HG03066 (cell line): ENCODE results near the gene TRMT112.

Source experiments
- ATAC-seq: cut with Tn5 transposase; IDR thresholded peaks from one replicate; pipeline ENCODE4 v1.9.1; 2021; ENCODE audit warnings: low read depth; ENCODE audit not compliant: unreplicated experiment

Gene TRMT112

DNA sequence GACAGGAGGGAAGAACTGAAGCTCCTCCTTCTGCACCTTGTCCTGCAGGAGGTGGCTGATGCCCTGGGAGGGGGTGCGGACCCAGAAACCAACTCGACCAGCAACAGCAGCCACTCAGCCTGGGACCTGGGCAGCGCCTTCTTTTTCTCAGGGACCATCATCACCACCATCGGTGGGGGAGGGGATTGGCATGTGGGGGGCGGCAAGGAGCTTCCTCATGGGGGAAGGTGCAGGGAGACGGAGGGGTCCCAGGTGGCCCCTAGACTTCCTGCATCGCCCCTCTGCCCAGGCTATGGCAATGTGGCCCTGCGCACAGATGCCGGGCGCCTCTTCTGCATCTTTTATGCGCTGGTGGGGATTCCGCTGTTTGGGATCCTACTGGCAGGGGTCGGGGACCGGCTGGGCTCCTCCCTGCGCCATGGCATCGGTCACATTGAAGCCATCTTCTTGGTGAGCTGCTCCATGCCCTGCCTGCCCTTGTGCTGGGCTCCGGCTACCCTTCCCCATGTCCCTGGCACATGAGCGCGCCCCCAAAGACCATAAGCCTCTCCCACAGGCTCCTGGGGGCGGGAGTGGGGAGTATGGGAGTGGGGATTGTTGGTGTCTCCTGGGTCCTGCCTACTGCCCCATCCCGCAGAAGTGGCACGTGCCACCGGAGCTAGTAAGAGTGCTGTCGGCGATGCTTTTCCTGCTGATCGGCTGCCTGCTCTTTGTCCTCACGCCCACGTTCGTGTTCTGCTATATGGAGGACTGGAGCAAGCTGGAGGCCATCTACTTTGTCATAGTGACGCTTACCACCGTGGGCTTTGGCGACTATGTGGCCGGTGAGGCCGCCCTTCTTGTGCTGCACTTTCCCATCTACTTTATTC is 20.3 kb downstream of the TRMT112 start:
- no peak for ATAC-seq

DNA sequence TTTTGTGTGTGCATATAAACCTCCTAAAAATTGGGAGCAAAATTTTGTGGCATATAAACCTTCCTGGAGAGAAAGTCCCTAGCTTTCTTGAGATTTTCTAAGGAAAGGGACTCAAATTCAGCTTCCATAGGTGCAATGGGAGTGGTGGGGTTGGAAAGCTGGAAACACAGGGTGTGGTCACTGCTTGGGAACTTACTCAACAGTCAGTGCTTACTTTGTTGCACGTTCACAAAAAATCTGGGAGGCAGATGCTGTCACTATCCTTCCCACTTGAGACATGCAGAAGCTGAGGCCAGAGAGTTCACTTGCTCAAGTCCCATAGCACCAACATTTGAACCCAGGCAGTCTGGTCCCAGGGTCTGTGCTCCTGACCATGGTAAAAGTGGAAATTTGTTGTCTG is 21.1 kb downstream of the TRMT112 start:
- ATAC-seq = no peak

DNA sequence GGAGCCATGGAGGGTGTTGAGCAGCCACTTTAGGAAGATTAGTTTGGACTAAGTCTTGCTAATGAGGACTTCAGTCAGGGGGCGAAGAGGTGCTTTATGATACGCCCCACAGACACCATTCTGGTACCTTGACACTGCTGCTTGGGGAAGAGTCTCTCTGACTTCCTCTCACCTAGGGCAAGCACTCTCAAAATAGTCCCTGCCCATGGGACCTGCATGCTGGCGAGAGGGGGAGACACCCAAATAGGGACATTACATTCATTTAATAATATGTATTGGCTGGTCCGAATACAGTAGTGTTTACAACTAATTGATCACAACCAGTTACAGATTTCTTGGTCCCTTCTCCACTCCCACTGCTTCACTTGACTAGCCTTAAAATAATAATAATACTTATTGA is 21.6 kb downstream of the TRMT112 start:
- no peak for ATAC-seq

DNA sequence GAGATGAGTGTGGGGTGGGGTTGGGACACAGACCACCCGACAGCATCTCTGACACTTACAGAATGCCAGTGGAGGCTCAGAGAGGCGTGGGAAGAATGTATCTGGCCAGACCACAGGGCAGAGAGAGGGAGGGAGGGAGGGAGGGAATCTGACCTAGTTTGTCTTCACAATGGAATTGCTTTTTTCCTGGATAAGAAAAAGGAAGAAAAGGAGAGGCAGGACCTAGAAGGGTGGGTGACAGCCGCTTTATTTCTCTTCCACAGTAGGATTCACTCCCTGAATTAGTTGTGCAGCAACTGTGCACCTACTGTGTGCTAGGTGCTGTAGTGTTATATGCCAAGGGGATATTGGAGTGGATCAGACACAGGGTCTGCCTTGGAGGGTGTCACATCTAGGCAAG is 22.6 kb downstream of the TRMT112 start:
- no peak for ATAC-seq

DNA sequence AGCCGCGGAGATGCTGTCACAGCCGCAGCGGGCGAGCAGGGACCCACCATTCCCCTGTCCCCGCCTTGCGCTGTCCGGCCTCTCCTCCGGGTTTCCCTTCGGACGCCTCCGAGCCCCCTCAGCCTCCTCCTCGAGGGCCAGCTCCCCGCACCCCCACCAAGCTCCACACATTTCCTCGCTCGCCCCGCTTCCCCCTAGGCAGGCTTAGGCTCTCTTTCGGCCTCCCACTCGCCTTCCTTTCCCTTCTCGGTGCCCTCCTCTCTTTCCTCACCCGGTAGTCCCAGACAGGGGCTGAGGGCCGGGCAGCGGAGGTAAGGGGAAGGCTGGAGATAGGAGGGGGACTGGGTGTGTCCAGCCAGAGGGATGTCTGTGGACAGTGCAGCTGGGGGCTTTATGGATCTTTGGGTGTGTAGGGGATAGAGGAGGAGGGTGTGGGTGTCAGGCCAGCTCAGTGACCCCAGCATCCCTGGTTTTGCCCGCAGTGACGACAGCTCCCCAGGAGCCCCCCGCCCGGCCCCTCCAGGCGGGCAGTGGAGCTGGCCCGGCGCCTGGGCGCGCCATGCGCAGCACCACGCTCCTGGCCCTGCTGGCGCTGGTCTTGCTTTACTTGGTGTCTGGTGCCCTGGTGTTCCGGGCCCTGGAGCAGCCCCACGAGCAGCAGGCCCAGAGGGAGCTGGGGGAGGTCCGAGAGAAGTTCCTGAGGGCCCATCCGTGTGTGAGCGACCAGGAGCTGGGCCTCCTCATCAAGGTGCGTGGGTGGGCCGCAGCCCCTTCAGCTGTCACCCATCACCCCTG is 24.7 kb downstream of the TRMT112 start:
- ATAC-seq = no peak

DNA sequence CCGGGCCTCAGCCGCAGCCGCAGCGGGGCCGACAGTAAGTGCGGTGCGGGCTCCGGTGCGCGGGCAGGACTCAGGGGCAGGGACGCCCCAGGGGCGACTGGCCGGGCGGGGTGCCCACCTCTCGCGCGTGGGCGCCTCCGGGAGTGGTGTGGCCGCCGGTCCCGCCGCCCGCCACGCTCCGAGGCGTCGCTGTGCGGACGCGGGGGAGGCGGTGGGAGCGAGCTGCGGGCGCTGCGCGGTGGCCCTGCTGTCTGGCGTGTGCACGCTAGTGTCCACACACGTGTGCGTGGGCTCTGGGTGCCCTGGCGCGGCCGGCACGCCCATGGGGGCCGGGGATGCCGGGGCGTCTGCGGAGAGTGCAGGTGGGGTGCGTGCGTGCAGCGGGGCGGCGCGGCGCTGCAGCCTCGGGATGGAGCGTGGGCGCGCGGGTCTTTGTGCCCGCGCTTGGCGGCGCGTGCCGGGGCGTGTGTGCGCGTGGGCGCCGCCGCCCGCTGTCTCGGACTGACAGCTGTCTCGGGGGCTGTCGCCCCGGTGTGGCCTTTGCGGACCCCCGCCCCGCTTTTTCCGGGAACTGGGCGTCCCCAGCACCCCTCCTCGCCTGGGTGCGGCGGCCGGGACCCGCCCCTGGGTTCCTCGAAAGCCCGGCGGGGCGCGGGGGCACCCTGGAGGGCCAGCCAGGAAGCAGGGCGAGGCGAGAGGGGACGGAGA is 25.5 kb downstream of the TRMT112 start:
- ATAC-seq = no peak

DNA sequence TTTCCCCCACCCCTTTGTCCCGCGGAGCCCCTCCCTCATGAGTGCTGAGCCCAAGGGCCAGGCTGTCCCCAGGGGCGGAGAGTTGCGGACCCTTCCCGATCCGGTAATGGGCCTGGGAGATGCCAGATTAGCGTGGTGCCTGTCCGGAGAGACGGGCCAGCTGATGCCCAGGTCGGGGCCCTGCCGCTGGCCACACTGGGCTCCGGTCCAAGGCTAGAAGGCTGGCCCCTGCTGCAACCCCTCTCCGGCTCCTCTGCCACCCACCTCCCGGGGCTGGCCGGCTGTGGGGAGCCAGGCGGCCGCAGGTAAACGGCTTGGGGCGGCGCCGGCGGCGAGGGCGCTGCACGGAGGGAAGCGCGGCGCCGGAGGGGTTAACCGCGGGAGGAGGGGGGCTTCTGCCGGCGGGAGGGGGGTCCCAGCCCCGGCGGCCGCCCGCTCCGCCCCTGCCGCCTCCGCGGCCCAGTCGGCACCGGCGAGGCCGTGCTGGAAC is 26.1 kb downstream of the TRMT112 start, which contains the start of gene KCNK4:
Gene KCNK4 (plus strand): TSS at position 41 of the 490 bp plus-strand sequence. CDS start 1,717 bp downstream, outside the sequence.
- no peak for ATAC-seq

DNA sequence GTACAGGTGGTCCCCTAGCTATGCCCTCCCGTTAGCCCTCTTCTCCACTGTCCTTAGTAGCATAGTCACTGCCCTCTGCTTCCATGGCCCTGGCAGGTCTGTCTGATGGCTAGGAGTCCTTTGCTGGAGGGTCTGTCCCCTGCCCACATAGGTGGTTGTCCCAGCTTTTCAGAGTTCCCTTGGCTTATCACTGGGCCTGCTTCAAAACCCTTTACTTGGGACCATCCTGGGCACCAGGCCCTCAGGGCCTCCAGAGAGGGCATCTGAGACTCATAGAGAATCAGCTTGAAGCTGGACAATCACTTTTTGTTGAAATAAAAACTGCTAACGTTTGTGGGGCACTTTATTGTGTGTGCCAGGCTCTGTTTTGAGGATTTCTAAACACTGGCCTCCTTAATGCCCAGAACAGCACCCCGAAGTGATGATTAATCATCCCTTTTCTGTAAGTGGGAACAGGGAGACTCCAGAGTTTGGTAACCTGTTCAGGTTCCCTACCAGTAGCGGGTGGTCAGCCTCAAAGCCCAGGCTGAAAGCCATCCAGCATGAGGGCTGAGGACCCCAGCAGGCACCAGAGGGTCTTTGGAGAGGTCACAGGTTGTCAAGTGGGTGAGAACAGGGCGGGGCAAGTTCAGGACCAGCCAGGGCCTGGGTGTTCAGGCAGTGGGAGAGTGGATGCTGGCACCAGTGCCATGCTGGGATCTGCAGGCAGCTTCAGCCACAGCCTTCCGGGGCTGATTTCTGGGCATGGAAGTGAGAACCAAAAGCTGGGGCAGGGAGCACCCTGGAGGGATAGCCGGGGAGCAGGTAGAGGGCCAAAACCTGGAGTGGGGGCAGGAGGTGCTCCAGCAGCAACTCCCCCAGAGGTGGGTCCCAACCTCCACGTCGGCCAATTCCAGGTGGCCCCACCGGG is 26.8 kb downstream of the TRMT112 start:
- ATAC-seq = no peak

DNA sequence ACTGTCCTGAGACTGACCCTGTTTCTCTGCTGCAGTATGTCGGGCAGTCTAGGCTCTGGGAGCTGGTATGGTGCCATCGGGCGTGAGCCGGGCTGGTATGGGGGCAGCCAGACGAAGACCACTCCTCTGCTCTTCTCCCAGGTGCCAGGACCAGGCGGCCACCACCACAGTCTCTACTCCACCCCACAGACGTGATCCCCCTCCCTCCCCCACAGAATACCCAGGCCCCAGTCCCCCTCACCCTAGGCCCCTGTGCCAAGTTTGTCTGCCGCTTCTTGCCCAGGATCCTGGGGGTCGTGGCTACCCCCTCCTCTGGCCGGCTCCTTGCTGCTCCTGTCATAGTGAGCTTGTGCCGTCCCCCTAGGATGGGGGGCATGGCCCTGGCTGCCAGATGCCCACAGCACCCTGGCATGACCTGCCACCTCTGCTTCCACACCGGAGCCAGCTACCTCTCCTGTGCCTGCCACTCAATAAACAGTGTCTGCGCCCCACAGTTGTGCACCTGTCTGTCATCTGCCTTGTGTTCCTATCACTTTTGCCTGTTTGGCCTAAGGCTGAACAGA is 28.3 kb downstream of the TRMT112 start:
- ATAC-seq = no peak

DNA sequence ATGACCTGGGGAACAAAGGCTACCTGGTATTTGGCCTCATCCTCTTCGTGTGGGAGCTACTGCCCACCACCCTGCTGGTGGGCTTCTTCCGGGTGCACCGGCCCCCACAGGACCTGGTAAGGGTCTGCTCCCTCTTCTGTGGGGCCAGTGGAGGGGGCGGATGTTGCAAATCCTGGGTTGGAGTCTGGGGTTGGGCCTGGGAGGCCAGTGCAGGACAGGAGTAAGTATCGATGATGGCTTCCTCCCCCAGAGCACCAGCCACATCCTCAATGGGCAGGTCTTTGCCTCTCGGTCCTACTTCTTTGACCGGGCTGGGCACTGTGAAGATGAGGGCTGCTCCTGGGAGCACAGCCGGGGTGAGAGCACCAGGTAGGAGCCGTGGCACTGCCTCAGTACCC is 29.0 kb downstream of the TRMT112 start:
- ATAC-seq = no peak

DNA sequence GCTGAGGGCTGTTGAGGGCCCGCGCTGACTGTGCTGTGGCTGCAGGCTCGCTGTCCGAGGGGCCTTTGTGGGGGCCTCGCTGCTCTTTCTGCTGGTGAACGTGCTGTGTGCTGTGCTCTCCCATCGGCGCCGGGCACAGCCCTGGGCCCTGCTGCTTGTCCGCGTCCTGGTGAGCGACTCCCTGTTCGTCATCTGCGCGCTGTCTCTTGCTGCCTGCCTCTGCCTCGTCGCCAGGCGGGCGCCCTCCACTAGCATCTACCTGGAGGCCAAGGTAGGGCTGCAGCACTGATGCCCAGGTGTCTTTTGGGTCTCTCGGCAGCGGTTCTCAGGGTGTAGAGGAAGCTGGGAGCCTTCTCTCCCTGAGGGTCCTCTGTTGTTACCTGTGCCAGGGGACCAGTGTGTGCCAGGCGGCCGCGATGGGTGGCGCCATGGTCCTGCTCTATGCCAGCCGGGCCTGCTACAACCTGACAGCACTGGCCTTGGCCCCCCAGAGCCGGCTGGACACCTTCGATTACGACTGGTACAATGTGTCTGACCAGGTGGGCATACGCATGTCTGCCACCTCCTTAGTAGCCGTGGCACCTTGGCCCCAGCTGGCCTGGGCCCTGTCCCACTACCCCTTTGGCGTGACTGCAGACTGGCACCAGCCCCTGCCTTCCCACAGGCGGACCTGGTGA is 29.5 kb downstream of the TRMT112 start:
- ATAC-seq = no peak

DNA sequence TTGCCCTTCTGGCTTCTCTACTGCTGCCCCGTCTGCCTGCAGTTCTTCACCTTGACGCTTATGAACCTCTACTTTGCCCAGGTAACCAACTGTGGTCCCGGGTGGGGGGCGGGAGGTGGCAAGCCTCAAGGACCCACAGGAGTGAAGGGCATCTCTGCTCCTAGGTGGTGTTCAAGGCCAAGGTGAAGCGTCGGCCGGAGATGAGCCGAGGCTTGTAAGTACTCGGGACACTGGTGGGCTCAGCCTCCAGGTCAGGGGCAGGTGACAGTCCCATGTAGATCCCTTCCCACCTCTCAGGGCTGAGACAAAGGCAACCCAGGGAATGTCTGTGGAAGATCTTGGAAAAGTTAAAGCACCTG is 30.6 kb downstream of the TRMT112 start:
- ATAC-seq = no peak

DNA sequence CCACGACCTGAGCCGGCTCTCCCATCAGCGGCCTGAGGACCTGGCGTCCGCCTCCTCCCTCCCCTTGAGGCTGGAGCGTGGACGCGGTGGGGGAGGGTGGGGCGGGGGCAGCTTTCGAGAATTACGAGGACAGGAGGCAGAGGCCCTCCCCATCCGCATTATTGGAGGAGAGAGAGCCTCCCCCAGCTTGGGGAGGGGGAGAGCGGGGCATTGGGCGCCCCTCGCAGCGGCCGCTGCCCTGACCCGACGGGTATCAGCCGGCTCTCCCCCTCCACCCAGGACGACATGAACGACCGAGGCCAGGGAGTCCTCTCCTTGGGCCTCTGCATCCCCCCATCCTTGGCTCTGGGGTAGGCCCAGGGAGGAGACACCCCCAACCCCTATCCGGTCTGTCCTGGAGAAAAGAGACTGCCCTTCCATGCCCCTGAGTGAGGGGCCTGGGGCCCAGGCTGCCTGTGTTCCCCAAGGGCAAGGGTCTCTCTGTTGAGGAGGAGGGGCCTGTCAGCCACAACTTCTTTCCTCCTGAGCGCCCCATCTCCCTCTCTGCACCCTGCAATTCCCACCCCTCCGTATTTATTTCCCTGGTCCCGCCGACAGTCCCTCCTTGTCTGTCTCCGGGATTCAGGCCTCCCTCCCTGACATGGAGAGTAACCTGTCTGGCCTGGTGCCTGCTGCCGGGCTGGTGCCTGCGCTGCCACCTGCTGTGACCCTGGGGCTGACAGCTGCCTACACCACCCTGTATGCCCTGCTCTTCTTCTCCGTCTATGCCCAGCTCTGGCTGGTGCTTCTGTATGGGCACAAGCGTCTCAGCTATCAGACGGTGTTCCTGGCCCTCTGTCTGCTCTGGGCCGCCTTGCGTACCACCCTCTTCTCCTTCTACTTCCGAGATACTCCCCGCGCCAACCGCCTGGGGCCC is 31.2 kb downstream of the TRMT112 start:
- ATAC-seq = no peak

DNA sequence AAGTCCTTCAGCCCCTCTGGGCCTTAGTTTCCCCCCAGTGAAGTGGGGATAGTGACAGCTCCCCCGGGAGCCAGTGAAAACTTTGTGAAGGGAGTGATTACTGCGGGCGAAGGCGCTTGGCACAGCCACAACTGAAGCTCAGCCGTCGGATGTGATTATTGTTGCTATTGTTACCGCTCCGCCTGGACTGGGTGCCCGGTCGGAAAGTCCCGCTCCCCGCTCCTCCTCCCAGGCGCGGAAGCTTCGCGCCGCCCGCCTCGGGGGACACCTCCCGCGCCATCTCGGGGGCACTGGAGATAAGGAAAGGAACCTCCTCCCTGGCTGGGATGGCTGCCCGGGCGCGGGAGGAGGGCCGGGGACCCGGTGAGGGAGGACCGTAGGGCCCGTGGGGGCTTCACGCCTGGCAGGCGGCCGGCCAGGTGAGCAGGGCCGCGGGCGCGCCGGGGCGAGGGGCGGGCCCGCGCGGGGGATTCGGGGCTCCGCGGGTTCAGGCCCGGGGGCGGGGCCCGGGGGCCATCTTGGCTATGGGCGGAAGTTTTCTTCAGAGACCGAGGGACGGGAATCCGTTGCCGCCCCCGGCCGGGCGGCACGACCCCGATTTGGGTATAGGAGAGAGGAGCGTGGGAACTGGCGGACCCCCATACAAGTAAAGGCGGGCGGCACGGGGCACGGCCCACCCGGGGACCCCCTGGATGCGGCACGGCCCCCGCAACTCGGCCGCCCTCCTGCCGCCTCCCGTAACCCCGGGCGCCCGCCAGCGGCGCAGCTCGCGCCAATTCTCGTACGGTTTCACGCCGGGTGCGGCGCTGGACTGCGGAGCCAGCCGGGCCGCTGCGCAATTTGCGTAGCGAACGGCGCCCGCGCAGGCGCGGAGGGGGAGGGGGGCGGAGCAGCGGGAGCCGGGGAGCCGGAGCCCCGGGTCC is 32.1 kb downstream of the TRMT112 start, which contains the start of gene GPR137:
Gene GPR137 (plus strand): TSS at position 887 of the 923 bp plus-strand sequence. CDS start 677 bp downstream, outside the sequence.
- peak; percentile 45 for ATAC-seq

DNA sequence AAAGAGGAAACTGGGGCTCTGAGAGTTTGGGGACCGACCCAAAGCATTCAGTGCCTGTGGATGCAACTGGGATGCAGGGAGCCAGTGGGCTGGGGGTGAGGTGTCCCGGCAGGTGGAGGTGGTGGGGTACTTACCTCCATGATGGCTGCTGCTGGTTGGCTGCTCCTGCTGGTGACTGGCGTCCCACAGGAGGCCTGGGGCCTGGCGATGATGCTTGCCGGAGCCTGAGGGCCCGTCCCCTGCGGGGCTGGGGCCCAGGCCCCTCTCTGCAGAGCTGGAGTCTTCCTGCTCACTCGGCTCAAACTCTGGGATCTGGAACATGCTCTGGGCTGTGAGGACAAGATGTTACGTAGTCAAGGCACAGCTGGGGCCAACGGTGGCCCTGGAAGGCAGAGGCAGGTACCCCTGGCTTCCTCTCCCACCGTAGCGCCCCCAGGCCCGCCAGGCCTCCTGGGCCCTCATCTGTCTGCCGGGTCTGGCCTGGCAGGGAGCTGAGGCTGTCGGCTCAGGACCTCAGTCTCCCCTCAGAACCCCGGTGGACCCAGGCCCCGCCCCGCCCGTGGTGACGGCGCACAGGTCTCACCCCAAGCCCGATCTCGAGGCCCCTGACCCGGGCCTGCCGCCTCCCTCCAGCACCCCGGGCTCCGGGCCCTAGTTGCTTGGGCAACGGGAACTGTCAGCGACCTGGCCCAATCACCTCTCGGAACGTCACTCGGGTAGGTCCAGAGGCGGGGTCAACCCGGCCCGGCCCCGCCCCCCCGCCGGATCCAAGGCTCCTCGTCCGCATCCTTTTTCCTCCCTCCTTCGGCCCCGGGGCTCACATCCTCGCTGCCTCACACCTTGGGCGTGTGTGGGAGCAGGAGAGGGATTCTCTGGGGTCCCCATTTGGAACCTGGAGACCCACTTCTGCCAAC is 33.1 kb downstream of the TRMT112 start, which contains the start of gene BAD:
Gene BAD (minus strand): TSS at position 618 of the 914 bp plus-strand sequence. CDS start 297 bp downstream, at position 321.
- ATAC-seq = peak; percentile 81

DNA sequence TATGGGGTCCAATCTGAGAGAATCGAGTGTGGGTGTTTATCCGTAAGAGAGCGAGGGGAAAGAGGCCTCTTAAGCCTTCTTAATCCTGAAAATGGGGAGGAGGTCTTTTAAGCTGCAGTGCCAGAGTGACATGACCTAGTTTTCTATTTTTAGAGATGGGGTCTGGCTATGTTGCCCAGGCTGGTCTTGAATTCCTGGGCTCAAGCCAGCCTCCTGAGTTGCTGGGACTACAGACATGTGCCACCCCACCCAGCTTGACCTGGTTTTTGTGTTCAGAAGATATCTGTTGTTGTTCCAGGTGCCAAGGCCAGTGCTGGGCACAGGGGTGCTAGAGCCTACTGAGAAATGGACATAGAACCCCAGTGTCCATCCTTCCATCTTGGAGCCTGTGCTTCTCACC is 34.3 kb downstream of the TRMT112 start:
- ATAC-seq = no peak
